ENCODE measurements around the gene MYF6.

DNA sequence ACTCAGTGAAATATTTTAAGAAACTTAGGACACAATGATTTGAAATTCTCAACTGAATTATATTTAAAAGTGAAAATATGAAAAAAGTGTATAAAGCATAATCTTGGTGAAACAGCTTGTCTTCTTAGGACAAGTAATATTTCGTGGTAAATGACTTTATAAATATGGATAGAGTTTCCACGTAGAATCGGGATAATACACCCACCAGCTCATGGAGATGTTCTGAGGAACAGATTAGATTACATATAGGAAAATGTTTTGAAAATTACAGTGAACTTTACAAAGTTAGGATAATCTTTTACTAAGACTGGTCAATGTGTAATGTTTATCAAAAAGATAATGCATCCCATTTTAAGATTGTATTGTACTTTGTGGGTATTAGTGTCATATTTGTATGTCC lies 25.6 kb upstream of the MYF6 start:
- TF ChIP-seq CTCF (IDR thresholded peaks at IDR 0.05) = no peak
- TF ChIP-seq POLR2AphosphoS5 (IDR thresholded peaks at IDR 0.05) = no peak

Data from suprapubic skin (tissue), 3 donors.